ENCODE results near the gene MAP3K5.

- TF ChIP-seq POLR2AphosphoS5 (IDR thresholded peaks at IDR 0.05): no peak
- no peak for TF ChIP-seq CTCF (IDR thresholded peaks at IDR 0.05)
Measured at GRCh38 chr6:136517582-136517981, 274.7 kb downstream of the MAP3K5 start.

Data from sigmoid colon (tissue), 4 donors.